Measurements from ENCODE around the gene MKNK1.

MKNK1 gene

DNA sequence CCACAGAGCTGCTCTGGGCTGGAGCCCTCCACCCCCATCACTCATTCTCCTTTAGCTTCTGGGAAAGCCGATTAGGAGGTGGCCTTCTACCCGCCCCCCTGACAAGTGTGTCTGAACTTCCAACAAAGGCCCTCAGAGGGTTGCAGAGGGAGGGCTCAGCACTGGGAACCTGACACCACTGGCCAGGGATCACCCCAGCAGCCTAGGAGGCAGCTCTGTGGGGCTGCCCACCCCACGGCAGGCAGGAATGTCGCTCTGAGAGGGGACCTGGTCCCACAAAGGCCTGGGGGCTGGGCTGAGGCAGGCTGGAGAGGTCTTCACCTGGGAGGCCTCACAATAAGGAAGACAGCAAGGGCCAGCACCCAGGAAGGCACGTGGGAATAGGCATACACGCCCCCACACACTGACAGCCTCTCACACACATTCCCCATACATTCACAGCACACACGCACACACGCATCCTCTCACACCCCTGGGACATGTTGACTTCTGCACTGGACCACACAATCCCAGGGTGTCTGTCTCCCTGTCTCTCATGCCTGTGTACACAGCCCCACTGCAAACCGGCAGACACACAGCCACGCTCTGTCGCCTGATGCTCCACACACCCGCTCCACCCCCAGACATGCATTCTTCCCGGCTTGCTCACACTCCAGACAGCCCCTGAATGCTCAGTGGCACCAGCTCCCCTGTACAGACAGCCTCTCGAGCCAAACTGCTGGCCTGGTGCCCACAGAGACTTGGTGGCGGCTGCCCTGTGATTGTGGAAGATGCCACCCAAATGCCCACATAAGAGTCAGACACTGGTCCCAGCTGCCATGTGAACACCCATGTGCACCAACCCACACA lies 83.8 kb downstream of the MKNK1 start:
- peak; percentile 96 for DNase-seq

DNA sequence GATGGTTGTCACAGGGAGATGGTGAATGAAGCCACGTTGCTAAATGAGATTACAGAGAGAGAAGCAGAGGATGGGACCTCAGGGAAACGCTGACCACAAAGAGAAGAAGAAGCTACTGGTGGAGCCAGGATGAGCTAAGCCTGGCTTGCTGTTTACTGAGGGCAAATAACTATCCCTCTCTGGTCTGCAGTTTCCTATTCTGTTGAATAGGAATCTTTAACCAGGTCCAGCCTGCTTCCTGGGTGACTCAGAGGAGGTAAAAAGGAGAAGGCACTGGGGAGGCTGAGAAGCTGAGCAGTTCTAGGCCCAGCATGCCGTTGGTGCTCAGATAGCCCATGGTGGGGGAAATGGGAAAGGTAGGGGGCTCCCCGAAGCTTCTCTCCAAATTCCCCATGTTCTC lies 84.9 kb downstream of the MKNK1 start:
- no peak for DNase-seq

DNA sequence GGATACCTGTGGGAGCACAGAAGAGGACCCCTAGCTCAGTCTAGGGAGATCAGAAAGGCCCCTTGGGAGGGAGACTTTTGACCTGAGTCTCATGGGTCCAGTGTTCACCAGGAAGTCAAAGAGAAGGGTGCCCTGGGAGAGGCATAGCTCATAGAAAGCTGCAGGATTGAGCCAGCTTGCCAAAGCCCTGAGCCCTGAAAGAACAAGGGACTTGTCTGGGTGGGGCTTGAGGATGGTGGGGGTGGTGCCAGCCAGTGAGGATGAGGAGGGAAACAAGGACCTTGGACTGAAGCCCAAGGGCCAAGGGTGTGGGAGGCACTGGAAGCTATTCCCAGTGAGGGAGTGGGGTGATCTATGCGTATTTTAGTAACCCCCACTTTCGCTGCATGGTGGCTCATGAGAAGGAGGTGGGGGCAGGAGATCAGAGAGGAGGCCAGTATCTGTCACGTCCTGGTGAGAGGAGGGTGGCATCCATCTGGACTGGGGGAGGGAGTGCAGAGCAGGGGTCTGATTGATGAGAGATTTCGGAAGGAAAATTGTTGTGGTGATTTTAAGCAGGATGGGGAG lies 86.1 kb downstream of the MKNK1 start:
- DNase-seq: no peak

- DNase-seq: peak; percentile 84
Observed at GRCh38 chr1:46517010-46517600, 87.0 kb downstream of the MKNK1 start.

GRCh38 chr1:46516200-46516950 lies 87.7 kb downstream of the MKNK1 start:
- DNase-seq: no peak

DNA sequence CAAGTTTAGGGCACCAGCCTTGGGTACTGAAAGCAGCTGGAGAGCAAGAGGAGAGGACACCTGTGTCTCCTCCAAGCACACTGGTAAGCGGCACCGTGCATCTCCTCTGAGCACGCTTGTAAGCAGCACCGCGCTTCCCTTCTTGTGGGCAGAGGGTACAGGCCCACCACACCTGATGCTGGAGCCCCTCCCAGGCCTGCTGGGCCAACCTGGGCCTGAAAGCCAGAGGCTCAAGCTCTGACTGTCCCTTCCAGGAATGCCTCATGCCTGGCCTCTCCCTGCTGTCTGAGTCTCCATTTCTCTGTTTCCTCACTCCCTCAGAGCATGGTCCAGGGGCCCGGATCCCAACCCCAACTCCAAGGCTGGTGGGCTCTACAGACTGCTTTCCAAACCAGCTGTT lies 88.5 kb downstream of the MKNK1 start:
- DNase-seq: no peak

DNA sequence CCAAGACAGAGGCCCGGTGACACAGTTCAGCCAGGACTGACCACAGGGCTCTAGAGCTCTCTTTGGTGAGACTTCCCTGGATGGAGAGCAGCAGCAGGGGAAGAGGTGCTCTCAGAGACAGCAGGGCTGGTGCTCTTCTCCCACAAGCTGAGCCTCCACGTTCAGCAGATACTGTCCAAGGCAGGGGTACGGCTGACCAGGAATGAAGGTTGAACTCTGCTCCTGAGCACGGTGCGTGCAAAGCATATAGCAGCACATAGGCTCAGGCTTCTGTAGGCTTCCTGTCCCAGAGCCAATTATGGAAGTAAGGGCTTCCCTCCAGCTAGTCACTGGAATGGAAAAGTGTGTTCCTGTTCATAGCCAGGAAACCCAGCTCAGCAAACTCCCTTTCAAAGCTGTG lies 90.5 kb downstream of the MKNK1 start:
- no peak for DNase-seq

GRCh38 chr1:46512792-46513190 lies 91.3 kb downstream of the MKNK1 start:
- no peak for DNase-seq

DNA sequence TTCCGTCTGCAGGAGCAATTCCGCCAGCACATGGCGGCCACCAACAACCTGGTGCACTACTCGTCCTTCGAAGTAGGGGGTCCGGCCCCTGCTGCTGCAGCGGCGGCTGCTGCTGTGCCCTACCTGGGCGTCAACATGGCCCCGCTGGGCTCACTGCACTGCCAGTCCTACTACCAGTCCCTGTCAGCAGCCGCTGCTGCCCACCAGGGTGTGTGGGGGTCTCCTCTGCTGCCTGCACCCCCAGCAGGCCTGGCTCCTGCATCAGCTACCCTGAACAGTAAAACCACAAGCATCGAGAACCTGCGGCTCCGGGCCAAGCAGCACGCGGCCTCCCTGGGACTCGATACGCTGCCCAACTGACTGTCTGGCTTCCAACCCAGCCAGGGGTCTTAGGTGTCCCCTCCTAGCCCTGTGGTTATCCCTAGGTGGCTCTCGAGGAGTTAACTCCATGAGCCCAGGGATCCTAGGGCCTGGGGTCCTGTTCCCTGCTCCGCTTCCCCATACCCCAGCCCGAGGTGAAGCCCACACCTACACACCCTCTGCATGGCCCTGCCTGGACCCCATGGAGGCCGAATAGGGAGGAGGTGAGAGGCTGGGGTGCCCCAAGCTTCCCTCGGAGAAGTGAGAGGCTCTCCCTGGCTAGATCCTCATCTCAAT lies 91.8 kb downstream of the MKNK1 start:
- no peak for DNase-seq

GRCh38 chr1:46510998-46511365 lies 93.1 kb downstream of the MKNK1 start:
- DNase-seq: no peak

DNA sequence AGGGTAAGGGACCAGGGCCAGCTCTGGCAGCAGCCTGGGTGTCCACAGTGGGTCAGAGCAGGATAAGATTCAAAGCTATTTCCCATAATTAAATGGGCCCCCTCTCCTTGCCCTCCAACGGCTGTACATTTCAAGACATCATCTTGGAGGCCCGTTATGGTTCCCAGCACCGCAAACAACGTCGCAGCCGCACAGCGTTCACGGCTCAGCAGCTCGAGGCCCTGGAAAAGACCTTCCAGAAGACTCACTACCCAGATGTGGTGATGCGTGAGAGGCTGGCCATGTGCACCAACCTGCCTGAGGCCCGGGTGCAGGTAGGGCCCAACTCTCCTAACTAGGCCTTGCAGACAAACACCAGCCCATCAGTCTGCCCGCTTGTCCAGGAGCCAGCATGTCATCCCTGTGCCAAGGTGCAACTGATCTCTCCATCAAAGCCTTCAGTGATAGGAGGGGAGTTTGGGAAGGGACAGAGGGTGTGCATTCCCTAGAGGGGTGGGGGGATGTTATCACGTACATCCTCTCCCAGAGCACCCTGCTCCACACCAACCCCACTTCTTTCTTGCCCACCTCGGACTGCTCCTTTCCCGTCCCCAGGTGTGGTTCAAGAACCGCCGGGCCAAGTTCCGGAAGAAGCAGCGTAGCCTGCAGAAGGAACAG lies 93.6 kb downstream of the MKNK1 start:
- DNase-seq: no peak

- no peak for DNase-seq
Observed at GRCh38 chr1:46508757-46509156, 95.3 kb downstream of the MKNK1 start.
